GM10266 (cell line): Measurements from ENCODE around the gene SWAP70.

Experiments used
- DNase-seq: peaks from one replicate; pipeline ENCODE4 v3.0.0; 2012; ENCODE audit errors: extremely low spot score
- CTCF ChIP-seq: IDR thresholded peaks from 2 replicates; pipeline ENCODE4 v1.5.1; 2012; ENCODE audit warnings: mild to moderate bottlenecking, low read depth; ENCODE audit not compliant: control insufficient read depth, insufficient read depth; ENCODE audit errors: missing control alignments

The SWAP70 gene

GRCh38 chr11:9680028-9680427 lies 16.2 kb downstream of the SWAP70 start:
- no peak for TF ChIP-seq CTCF
- DNase-seq = no peak

GRCh38 chr11:9681583-9682372 lies 17.9 kb downstream of the SWAP70 start:
- TF ChIP-seq CTCF = no peak
- no peak for DNase-seq

GRCh38 chr11:9687711-9688477 lies 24.0 kb downstream of the SWAP70 start:
- TF ChIP-seq CTCF = no peak
- no peak for DNase-seq

- no peak for DNase-seq
- no peak for TF ChIP-seq CTCF
Measured at GRCh38 chr11:9688716-9689511, 25.0 kb downstream of the SWAP70 start.

GRCh38 chr11:9689721-9690120 lies 25.8 kb downstream of the SWAP70 start:
- no peak for DNase-seq
- no peak for TF ChIP-seq CTCF

- DNase-seq = no peak
- TF ChIP-seq CTCF = no peak
Measured at GRCh38 chr11:9691865-9692264, 28.0 kb downstream of the SWAP70 start.
